Measurements from ENCODE around the gene COX14.

- TF ChIP-seq, protein P1, sequence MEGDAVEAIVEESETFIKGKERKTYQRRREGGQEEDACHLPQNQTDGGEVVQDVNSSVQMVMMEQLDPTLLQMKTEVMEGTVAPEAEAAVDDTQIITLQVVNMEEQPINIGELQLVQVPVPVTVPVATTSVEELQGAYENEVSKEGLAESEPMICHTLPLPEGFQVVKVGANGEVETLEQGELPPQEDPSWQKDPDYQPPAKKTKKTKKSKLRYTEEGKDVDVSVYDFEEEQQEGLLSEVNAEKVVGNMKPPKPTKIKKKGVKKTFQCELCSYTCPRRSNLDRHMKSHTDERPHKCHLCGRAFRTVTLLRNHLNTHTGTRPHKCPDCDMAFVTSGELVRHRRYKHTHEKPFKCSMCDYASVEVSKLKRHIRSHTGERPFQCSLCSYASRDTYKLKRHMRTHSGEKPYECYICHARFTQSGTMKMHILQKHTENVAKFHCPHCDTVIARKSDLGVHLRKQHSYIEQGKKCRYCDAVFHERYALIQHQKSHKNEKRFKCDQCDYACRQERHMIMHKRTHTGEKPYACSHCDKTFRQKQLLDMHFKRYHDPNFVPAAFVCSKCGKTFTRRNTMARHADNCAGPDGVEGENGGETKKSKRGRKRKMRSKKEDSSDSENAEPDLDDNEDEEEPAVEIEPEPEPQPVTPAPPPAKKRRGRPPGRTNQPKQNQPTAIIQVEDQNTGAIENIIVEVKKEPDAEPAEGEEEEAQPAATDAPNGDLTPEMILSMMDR (IDR thresholded peaks at IDR 0.05): no peak
- TF ChIP-seq POLR2A (IDR thresholded peaks at IDR 0.05) (no peak), POLR2AphosphoS5 (IDR thresholded peaks at IDR 0.05) (no peak), EP300 (IDR thresholded peaks at IDR 0.05) (no peak)
Measured at GRCh38 chr12:50069539-50069938, 42.5 kb upstream of the COX14 start.
